Large intestine (tissue), 3 donors: ENCODE data around the gene COA6. TPM values are rescaled to one million over a fixed set of nuclear protein-coding genes. Genes with fewer than 3 reads are reported as not detected.

Source experiments
- DNase-seq, 2 donors: peaks; one replicate each; pipeline versions ENCODE4 v3.0.0 to v3.0.0-alpha.2; 2013
- H3K27ac ChIP-seq: one replicate; pipeline ENCODE4 v1.5.1; 2013; ENCODE audit warnings: low read length
- H3K27me3 ChIP-seq: 2 replicates; pipeline ENCODE4 v1.6.1; 2013; ENCODE audit warnings: low read length; ENCODE audit not compliant: control insufficient read depth, insufficient read depth
- H3K36me3 ChIP-seq: 2 replicates; pipeline ENCODE4 v1.6.1; 2013; ENCODE audit warnings: low read length; ENCODE audit not compliant: control insufficient read depth, insufficient read depth
- H3K4me1 ChIP-seq: one replicate; pipeline ENCODE4 v1.6.1; 2013; ENCODE audit warnings: low read length; ENCODE audit not compliant: control insufficient read depth, insufficient read depth
- H3K4me3 ChIP-seq: one replicate; pipeline ENCODE4 v1.5.1; 2013; ENCODE audit warnings: low read length
- H3K9me3 ChIP-seq: one replicate; pipeline ENCODE4 v1.6.1; 2013; ENCODE audit warnings: mild to moderate bottlenecking, low read depth, low read length, moderate library complexity; ENCODE audit not compliant: control insufficient read depth
- WGBS: methylation state at CpG from one replicate; pipeline ENCODE4 v1.1.5; 2013; ENCODE audit warnings: low lambda C conversion rate; ENCODE audit not compliant: insufficient coverage; 5-methylcytosine and 5-hydroxymethylcytosine counted together
- polyA plus RNA-seq: library from polyadenylated mRNA; unstranded; fragments of 120-200 nt; gene quantifications from one replicate; pipeline ENCODE4 v1.2.1, GENCODE V29; 2013

The COA6 gene
- polyA plus RNA-seq, 1 donor: 46.8 TPM

DNA sequence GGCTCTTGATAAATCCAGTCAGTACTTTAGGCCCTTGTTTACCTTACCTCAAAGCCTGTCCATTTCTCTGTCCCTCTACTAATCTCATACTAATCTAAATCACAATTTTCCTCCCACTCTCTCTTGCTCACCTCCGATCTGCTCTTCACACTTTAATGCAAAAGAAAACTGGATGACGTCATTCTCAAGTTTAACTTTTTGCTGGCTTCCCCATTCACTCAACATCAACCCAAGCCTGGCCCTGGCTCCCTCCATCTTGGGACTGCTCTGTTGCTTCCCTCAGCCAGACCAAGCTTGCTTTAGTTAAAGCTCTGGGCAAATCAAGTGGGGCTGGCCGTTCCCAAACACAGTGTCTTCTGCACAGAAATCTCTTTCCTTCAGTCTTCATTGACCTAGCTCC, 29.7 kb downstream of the COA6 start:
- WGBS: 100% methylated on average over 2 of the region's 3 CpGs
- Histone ChIP-seq H3K4me1 (no peaks in the 10 kb centered on the region), H3K27me3 (no peaks in the 10 kb centered on the region), H3K36me3 (peaks cover 22% of the 10 kb centered on the region), H3K27ac (no peak overlapping the region), H3K9me3 (no peaks in the 10 kb centered on the region), H3K4me3 (no peak overlapping the region)
- no peak for DNase-seq

DNA sequence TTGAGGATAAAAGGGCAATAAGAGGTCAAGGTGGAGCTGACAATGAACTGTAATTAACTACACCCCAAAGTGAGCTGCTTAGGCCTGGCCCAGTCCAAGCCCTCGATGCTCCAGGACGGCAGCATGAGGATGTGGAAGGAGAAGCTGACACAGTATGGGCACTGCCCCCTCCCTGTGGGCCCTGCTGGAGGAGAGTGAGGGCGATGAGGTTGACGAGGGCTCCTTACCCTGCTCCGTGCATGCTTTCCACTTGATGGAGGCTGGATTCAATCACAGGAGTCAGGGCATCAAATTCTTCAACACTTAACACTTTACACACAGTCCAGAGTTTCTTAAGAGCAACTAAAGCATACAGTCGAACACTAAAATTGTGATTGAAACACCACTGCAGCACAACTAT, 32.4 kb downstream of the COA6 start:
- Histone ChIP-seq H3K4me1 (no peaks in the 10 kb centered on the region), H3K27ac (no peak overlapping the region), H3K4me3 (no peak overlapping the region), H3K36me3 (peaks cover 21% of the 10 kb centered on the region), H3K9me3 (no peaks in the 10 kb centered on the region), H3K27me3 (no peaks in the 10 kb centered on the region)
- WGBS: no CpG with 5 or more reads among the region's 6 CpGs
- DNase-seq: no peak

DNA sequence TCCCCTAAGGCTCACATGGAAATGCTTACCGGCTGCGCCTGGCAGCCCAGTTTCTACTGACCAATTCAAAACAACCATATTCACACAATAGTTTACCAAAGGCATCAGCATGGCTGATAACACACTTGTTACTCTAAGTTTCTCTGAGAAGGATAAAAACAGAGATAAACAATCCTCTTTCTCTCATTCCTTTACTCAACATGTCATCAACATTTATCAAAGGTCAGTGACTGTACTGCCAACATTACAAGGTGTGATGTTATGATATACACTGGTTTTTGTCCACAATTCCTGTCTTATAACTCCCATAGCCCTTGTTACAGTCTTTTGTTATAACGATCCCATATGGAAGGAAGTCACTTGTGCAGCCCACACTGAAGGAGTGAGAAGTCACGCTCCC, 33.6 kb downstream of the COA6 start:
- WGBS: no CpG with 5 or more reads among the region's 4 CpGs
- DNase-seq: no peak
- Histone ChIP-seq H3K27ac (no peak overlapping the region), H3K36me3 (peaks cover 25% of the 10 kb centered on the region), H3K9me3 (no peaks in the 10 kb centered on the region), H3K4me3 (no peak overlapping the region), H3K4me1 (no peaks in the 10 kb centered on the region), H3K27me3 (no peaks in the 10 kb centered on the region)

DNA sequence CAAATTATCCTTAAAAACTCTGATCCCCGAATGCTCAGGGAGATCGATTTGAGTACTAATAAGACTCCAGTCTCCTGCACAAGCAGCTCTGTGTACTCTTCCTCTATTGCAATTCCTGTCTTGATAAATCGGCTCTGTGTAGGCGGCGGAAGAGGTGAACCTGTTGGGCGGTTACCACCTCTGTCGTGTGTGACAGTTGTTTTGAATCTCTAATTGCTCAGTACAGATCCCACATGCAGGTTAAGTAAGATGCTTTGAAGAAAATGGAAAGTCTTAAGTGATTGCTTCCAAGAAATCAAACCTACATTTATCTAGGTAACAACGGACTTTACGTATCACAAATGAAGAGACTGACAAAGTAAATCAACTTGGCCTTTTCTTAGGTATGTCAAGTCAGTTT, 35.5 kb downstream of the COA6 start:
- H3K27ac ChIP-seq: no peak overlapping the region
- WGBS: 100% methylated on average over 2 of the region's 9 CpGs

DNA sequence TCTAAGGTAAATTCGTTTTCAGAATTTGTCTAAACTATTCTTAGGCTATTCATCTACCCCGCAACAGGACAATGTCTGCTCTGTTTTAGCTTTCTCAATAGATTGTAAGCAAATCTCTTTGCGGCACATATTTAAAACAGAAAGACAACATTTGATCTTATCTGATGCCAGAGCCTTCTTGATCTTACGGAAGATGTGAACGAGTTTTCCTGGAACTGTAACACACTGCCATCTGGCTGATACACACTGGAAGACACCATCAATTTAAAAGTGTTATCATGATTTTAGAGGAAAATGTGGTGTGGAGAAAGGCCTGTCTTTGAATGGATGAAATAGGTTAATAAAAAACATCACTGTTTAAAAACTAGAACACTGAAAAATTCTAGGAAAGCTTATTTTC, 36.1 kb downstream of the COA6 start:
- Histone ChIP-seq H3K9me3 (no peaks in the 10 kb centered on the region), H3K36me3 (peaks cover 31% of the 10 kb centered on the region), H3K27me3 (no peaks in the 10 kb centered on the region), H3K4me3 (no peak overlapping the region), H3K4me1 (no peaks in the 10 kb centered on the region), H3K27ac (no peak overlapping the region)
- no peak for DNase-seq
- WGBS: 80% methylated on average over 3 of the region's 5 CpGs

More for the DNA sequence above, 35.5 kb downstream of the COA6 start:
- no peak for DNase-seq
- Histone ChIP-seq H3K4me3 (no peak overlapping the region), H3K36me3 (peaks cover 31% of the 10 kb centered on the region), H3K27me3 (no peaks in the 10 kb centered on the region), H3K4me1 (no peaks in the 10 kb centered on the region), H3K9me3 (no peaks in the 10 kb centered on the region)

DNA sequence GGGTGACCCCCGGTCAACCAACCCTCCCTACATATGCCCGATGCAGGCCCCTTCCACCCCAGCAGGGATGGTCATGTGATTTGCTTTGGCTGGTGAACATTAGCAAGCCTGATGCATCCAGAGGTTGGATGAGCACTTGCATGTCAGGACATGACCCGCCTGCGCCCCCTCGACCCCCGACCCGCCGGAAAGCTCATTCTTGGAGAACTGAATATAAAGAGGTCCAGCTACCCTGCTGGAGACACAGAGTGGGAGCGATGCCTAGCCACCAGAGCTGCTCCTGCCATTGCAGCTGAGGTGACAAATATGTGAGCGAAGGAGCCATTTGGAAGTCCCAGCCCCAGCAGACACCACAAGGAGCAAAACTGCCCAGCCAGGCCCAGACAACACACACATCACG, 39.6 kb downstream of the COA6 start:
- Histone ChIP-seq H3K27me3 (no peaks in the 10 kb centered on the region), H3K36me3 (peaks cover 29% of the 10 kb centered on the region), H3K9me3 (no peaks in the 10 kb centered on the region), H3K4me1 (no peaks in the 10 kb centered on the region), H3K27ac (no peak overlapping the region), H3K4me3 (no peak overlapping the region)
- WGBS: no CpG with 5 or more reads among the region's 11 CpGs
- no peak for DNase-seq

DNA sequence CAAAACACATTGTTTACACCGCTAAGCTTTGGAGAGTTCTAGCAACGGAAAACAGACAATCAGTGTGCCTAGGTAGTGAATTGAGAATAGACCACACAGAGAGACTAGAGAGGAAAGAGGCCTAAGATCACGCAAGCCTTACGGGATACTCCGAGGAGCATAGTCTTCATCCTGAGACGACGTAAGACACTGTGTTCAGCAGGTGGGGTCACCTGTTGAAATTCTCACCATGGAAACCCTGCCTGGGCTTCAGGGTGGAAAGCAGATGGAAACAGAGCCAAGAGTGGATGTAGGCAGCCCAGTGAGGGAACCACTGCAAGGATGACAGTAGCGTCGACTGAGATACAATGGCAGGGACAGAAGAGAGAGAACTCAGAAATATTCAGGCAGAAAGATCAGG, 40.2 kb downstream of the COA6 start:
- Histone ChIP-seq H3K27ac (no peak overlapping the region), H3K4me3 (no peak overlapping the region), H3K9me3 (no peaks in the 10 kb centered on the region), H3K27me3 (no peaks in the 10 kb centered on the region), H3K4me1 (no peaks in the 10 kb centered on the region), H3K36me3 (peaks cover 31% of the 10 kb centered on the region)
- no CpG with 5 or more reads among the region's 9 CpGs for WGBS
- DNase-seq: no peak

DNA sequence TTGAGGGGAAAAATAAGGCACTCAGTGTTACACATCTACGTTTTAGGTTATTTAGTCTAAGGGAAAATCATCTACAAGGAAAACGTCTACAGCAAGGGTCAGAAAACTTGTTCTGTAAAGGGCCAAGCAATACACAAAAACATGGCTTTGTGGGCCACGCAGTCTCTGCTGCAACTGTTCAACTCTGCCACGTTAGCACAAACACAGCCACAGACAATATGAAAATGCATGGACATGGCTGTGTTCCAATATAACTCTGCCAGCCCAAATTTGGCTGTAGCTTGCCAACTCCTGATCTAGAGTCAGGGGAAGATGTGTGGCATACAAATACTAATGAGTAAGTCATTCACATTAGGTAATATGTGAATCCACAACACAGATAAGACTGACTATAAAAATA, 40.7 kb downstream of the COA6 start:
- WGBS: 80% methylated on average over 1 of the region's 4 CpGs
- no peaks in the 10 kb centered on the region for H3K9me3 ChIP-seq
- H3K27ac ChIP-seq: no peak overlapping the region
- peaks cover 32% of the 10 kb centered on the region for H3K36me3 ChIP-seq
- no peak for DNase-seq
- no peaks in the 10 kb centered on the region for H3K4me1 ChIP-seq
- no peak overlapping the region for H3K4me3 ChIP-seq
- H3K27me3 ChIP-seq: no peaks in the 10 kb centered on the region

DNA sequence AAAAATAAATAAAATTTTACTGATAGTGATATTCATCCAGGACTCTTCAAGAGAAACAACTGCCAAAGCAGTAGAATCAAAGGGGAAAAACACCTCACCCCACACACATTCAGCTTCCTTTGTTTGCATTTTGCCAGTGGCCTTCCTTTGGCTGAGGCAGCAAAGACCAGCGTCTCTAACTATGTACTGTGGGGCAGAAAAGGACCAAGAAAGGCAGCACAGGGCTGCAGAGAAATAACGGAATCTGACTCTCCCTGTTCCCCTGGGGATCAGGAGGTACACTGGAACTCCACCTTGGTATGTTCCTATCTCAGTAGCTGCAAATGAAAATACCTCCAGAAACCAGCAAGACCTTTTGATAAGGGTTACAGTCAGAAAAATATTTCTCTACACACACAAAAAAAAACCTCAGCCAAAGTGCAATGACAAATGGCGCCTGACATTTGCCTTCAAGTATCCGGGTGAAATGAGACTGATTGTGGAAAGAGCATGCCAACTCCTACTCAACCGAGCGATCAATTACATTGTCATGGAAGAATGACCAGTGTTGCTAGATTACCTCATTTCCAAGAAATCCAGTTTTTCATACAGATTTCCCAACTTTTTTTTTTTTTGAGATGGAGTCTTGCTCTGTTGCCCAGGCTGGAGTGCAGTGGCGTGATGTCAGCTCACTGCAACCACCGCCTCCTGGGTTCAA, 54.8 kb downstream of the COA6 start:
- Histone ChIP-seq H3K36me3 (peaks cover 45% of the 10 kb centered on the region), H3K4me3 (no peak overlapping the region), H3K9me3 (no peaks in the 10 kb centered on the region), H3K27me3 (no peaks in the 10 kb centered on the region), H3K27ac (no peak overlapping the region), H3K4me1 (no peaks in the 10 kb centered on the region)
- WGBS: no CpG with 5 or more reads among the region's 8 CpGs
- DNase-seq: no peak

DNA sequence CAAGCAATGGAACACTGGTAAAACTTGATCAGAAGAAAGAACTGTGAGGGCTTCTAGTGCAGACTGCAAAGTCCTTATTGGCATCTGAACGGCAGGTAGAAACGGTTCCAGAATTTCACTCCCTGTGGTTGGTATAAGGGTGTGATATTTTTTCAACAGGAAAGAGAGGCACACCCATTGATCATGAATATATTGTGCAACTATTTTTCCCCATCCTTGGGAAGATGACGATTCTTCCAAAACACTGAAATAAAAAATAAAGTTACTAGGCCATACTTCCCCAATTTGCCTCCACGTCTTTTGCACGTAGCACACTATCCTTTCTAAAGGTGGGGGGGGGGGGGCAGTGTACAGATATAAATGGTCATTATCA, 56.2 kb downstream of the COA6 start:
- Histone ChIP-seq H3K27ac (no peak overlapping the region), H3K4me3 (no peak overlapping the region), H3K36me3 (peaks cover 42% of the 10 kb centered on the region), H3K9me3 (no peaks in the 10 kb centered on the region), H3K4me1 (no peaks in the 10 kb centered on the region), H3K27me3 (no peaks in the 10 kb centered on the region)
- no peak for DNase-seq
- 100% methylated on average over 3 of the region's 5 CpGs for WGBS

DNA sequence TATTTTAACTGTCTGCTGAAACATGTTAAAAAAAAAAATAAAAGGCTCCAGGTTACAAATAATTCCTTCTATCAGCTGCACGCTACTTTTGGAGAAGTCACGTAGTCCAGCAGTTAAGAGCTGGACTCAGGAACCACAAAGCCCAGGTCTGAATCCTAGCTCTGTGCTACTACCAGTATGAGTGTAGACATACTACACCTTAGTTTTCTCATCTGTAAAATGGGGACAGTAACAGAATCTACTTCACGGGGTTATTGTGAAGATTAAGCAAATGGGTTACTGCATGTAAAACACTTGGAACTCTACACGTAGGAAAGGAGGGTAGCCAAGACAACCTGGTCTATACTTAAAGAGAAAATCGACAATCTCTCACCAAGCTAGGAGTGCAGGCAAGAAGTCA, 57.4 kb downstream of the COA6 start:
- no peaks in the 10 kb centered on the region for H3K9me3 ChIP-seq
- no CpG with 5 or more reads among the region's 5 CpGs for WGBS

More for the DNA sequence above, 57.4 kb downstream of the COA6 start:
- H3K27me3 ChIP-seq: no peaks in the 10 kb centered on the region
- H3K4me1 ChIP-seq: no peaks in the 10 kb centered on the region
- H3K4me3 ChIP-seq: no peak overlapping the region
- H3K36me3 ChIP-seq: peaks cover 43% of the 10 kb centered on the region
- no peak for DNase-seq
- H3K27ac ChIP-seq: no peak overlapping the region
